ENCODE data around the gene CISTR.
"Not testable (repeated sequence)": the region's sequence is repeated elsewhere in the genome, so short reads cannot be mapped to it uniquely, and the experiment has no call there.

CISTR gene

GRCh38 chr12:53788892-53789291 lies 37.1 kb upstream of the CISTR start:
- no peak overlapping the region for H3K4me3 ChIP-seq (ENCODE audit: low read depth, low read length)
- DNase-seq (ENCODE audit: low read depth, low spot score), result no peak
- TF ChIP-seq CTCF (IDR thresholded peaks at IDR 0.05; ENCODE audit: low read depth, low read length), result no peak
- in situ Hi-C loops (cut with HindIII; ENCODE audit: low sequenced_read_pairs), result no loop called here

GRCh38 chr12:53786411-53786810 lies 34.6 kb upstream of the CISTR start:
- no peak for TF ChIP-seq CTCF (IDR thresholded peaks at IDR 0.05; ENCODE audit: low read depth, low read length)
- DNase-seq (ENCODE audit: low read depth, low spot score), result no peak
- H3K4me3 ChIP-seq (ENCODE audit: low read depth, low read length), result no peak overlapping the region
- in situ Hi-C loops (cut with HindIII; ENCODE audit: low sequenced_read_pairs), result no loop called here

GRCh38 chr12:53785161-53785560 lies 33.4 kb upstream of the CISTR start:
- TF ChIP-seq CTCF (IDR thresholded peaks at IDR 0.05; ENCODE audit: low read depth, low read length), result no peak
- DNase-seq (ENCODE audit: low read depth, low spot score), result no peak
- no peak overlapping the region for H3K4me3 ChIP-seq (ENCODE audit: low read depth, low read length)
- in situ Hi-C loops (cut with HindIII; ENCODE audit: low sequenced_read_pairs), result no loop called here

GRCh38 chr12:53782093-53782703 lies 30.4 kb upstream of the CISTR start:
- DNase-seq (ENCODE audit: low read depth, low spot score), result no peak
- no peak for TF ChIP-seq CTCF (IDR thresholded peaks at IDR 0.05; ENCODE audit: low read depth, low read length)
- H3K4me3 ChIP-seq (ENCODE audit: low read depth, low read length), result no peak overlapping the region
- in situ Hi-C loops (cut with HindIII; ENCODE audit: low sequenced_read_pairs), result no loop called here

- no peak for TF ChIP-seq CTCF (IDR thresholded peaks at IDR 0.05; ENCODE audit: low read depth, low read length)
- no peak for DNase-seq (ENCODE audit: low read depth, low spot score)
- no peak overlapping the region for H3K4me3 ChIP-seq (ENCODE audit: low read depth, low read length)
- in situ Hi-C loops (cut with HindIII; ENCODE audit: low sequenced_read_pairs), result no loop called here
Measured at GRCh38 chr12:53781228-53781801, 29.5 kb upstream of the CISTR start.

- DNase-seq (ENCODE audit: low read depth, low spot score), result no peak
- no peak for TF ChIP-seq CTCF (IDR thresholded peaks at IDR 0.05; ENCODE audit: low read depth, low read length)
- H3K4me3 ChIP-seq (ENCODE audit: low read depth, low read length), result no peak overlapping the region
- in situ Hi-C loops (cut with HindIII; ENCODE audit: low sequenced_read_pairs), result no loop called here
Measured at GRCh38 chr12:53780323-53780722, 28.5 kb upstream of the CISTR start.

- DNase-seq (ENCODE audit: low read depth, low spot score); H3K4me3 ChIP-seq (ENCODE audit: low read depth, low read length); in situ Hi-C loops (cut with HindIII; ENCODE audit: low sequenced_read_pairs): not testable (repeated sequence)
Measured at GRCh38 chr12:53779679-53780078, 27.9 kb upstream of the CISTR start.
